Activated B cell treated with CpG ODN at 0.5 μM for 24 hours (primary cell): ENCODE data around the gene TMEM244. TPM values are rescaled to one million over a fixed set of nuclear protein-coding genes. Genes with fewer than 3 reads are reported as not detected.

ENCODE experiments used
- ATAC-seq: fragments of 200-7000 bp; cut with Tn5 transposase; one replicate; pipeline ENCODE4 v1.10.0; 2021; ENCODE audit warnings: low read depth, mild to moderate bottlenecking, moderate library complexity
- CTCF ChIA-PET: fragments of 350-600 bp; sonication (Branson Sonifier 250); formaldehyde crosslinking; loops from one replicate; lab custom pipeline; 2021; ENCODE audit warnings: antibody characterized with exemption; lab: Charles Lee
- POLR2A ChIA-PET: fragments of 350-600 bp; sonication (Branson Sonifier 250); formaldehyde crosslinking; loops from one replicate; lab custom pipeline; 2021; ENCODE audit warnings: antibody characterized with exemption; lab: Charles Lee
- DNase-seq: peaks from one replicate; pipeline ENCODE4 v3.0.0; 2022
- H3K27ac Mint-ChIP-seq: one replicate; pipeline ENCODE4 v1.8.0; 2020; ENCODE audit warnings: mixed read lengths
- H3K27me3 Mint-ChIP-seq: one replicate; pipeline ENCODE4 v1.8.0; 2021; ENCODE audit warnings: mixed read lengths
- H3K36me3 Mint-ChIP-seq: one replicate; pipeline ENCODE4 v1.8.0; 2021; ENCODE audit warnings: low read depth, mixed read lengths
- H3K4me1 Mint-ChIP-seq: one replicate; pipeline ENCODE4 v1.8.0; 2021; ENCODE audit warnings: mixed read lengths
- H3K4me3 Mint-ChIP-seq: one replicate; pipeline ENCODE4 v1.8.0; 2020; ENCODE audit warnings: mild to moderate bottlenecking, mixed read lengths
- H3K9me3 Mint-ChIP-seq: one replicate; pipeline ENCODE4 v1.8.0; 2020; ENCODE audit warnings: mixed read lengths
- CTCF ChIP-seq: fragments of 200-600 bp; IDR thresholded peaks from one replicate; pipeline ENCODE4 v1.8.0; 2022; ENCODE audit warnings: antibody characterized with exemption, mild to moderate bottlenecking
- intact Hi-C: fragments of 100-400 bp; cut with micrococcal nuclease; formaldehyde crosslinking; loops from one replicate; pipeline ENCODE4 v1.15.1; 2024
- total RNA-seq: library from RNA; stranded (reverse); gene quantifications from 2 replicates; pipeline ENCODE4 v1.2.3, GENCODE V29; 2022

Gene TMEM244
- total RNA-seq, 1 donor from 2014 or later = not detected

GRCh38 chr6:129789974-129790373, 71.1 kb downstream of the TMEM244 start:
- Mint-ChIP-seq H3K36me3 (no peaks in the 10 kb centered on the region), H3K9me3 (no peaks in the 10 kb centered on the region), H3K27me3 (peaks cover 5% of the 10 kb centered on the region), H3K27ac (no peak overlapping the region), H3K4me3 (no peak overlapping the region), H3K4me1 (no peaks in the 10 kb centered on the region)
- TF ChIP-seq CTCF = no peak
- intact Hi-C loops = no loop called here
- DNase-seq = no peak
- ChIA-PET CTCF (no interaction called here), POLR2A (no interaction called here)
- ATAC-seq = no peak

- intact Hi-C loops = no loop called here
- ChIA-PET POLR2A (no interaction called here), CTCF (no interaction called here)
- no peak for ATAC-seq
- Mint-ChIP-seq H3K4me3 (no peak overlapping the region), H3K36me3 (no peaks in the 10 kb centered on the region), H3K4me1 (no peaks in the 10 kb centered on the region), H3K9me3 (no peaks in the 10 kb centered on the region), H3K27me3 (peaks cover 5% of the 10 kb centered on the region), H3K27ac (no peak overlapping the region)
- DNase-seq = no peak
- TF ChIP-seq CTCF = no peak
Observed at GRCh38 chr6:129787816-129788215, 73.3 kb downstream of the TMEM244 start.

DNA sequence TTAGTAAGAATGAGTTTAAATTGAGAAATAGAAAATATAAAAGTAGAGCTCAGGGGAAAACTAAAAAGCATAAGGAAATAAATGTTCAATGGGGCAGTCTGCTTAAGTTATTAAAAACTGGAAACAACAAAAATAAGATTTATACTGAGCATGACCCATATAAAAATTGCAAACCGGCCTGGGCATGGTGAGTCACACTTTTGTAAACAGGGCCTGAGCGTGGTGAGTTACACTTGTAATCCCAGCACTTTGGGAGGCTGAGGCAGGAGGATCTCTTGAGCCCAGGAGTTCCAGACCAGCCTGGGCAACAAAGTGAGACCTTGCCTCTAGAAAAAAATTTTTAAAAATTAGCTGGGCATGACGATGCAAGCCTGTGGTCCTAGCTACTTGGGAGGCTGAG, 74.6 kb downstream of the TMEM244 start:
- Mint-ChIP-seq H3K36me3 (no peaks in the 10 kb centered on the region), H3K27me3 (peaks cover 4% of the 10 kb centered on the region), H3K4me3 (no peak overlapping the region), H3K9me3 (no peaks in the 10 kb centered on the region), H3K27ac (no peak overlapping the region), H3K4me1 (no peaks in the 10 kb centered on the region)
- TF ChIP-seq CTCF = no peak
- POLR2A ChIA-PET = no interaction called here
- ATAC-seq (no peak), DNase-seq (no peak)
- CTCF ChIA-PET = no interaction called here
- intact Hi-C loops = no loop called here

- ATAC-seq (no peak), DNase-seq (no peak)
- no peak for TF ChIP-seq CTCF
- no peaks in the 10 kb centered on the region for H3K36me3 Mint-ChIP-seq
- ChIA-PET CTCF (no interaction called here), POLR2A (no interaction called here)
- H3K4me3 Mint-ChIP-seq = no peak overlapping the region
- intact Hi-C loops = no loop called here
- H3K27me3 Mint-ChIP-seq = peaks cover 6% of the 10 kb centered on the region
- H3K9me3 Mint-ChIP-seq = no peaks in the 10 kb centered on the region
- H3K27ac Mint-ChIP-seq = no peak overlapping the region
- H3K4me1 Mint-ChIP-seq = no peaks in the 10 kb centered on the region
Observed at GRCh38 chr6:129785756-129786135, 75.4 kb downstream of the TMEM244 start.

DNA sequence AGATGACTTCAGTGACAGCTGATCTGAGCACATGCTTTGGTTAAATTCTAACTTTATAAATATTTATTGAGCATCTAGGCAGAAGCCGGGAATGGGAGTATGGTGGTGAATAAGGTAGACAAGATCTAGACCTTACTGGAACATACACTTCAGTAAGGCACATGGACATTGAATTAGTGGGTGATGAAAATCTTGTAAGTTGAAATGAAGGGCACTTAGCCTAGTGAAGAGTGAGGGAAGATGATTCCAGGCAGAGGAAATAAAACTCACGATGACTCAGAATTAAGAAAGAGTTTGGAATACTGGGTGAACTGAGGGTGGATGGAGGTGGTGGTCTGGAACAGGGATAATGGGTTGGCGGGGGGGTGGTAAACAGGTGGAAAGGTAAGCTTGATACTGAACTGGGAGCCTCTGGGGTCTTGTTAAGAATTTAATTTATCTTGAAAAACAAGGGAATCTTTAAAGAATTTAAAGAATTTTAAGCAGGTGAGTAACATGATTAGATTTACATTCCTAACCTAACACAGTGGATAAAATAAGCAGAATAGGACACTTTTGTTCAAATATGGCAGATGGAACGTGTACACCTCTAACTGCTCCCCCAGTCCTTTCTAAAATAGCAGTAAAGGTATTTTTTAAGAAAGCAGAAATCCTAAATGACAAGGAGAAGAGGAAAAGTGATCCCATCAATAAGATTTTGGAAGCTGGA, 75.9 kb downstream of the TMEM244 start:
- CTCF ChIA-PET = no interaction called here
- no peaks in the 10 kb centered on the region for H3K36me3 Mint-ChIP-seq
- H3K27me3 Mint-ChIP-seq = peaks cover 6% of the 10 kb centered on the region
- no peaks in the 10 kb centered on the region for H3K9me3 Mint-ChIP-seq
- DNase-seq (no peak), ATAC-seq (no peak)
- no peak overlapping the region for H3K4me3 Mint-ChIP-seq
- intact Hi-C loops = no loop called here
- H3K27ac Mint-ChIP-seq = no peak overlapping the region
- no peak for TF ChIP-seq CTCF
- POLR2A ChIA-PET = no interaction called here
- H3K4me1 Mint-ChIP-seq = no peaks in the 10 kb centered on the region

Other genes with a start within 250 kb of the TMEM244 start
- gene ARHGAP18, start 151.1 kb downstream of the TMEM244 start, total RNA-seq = 7.9 and 9.0 TPM in 2 replicates
- gene L3MBTL3, start 157.3 kb upstream of the TMEM244 start, total RNA-seq = 28.0 and 30.4 TPM in 2 replicates